Caki2 (cell line): ENCODE measurements around the gene DUSP3. TPM values are rescaled to one million over a fixed set of nuclear protein-coding genes. Genes with fewer than 3 reads are reported as not detected.

Experiments used
- DNase-seq: peaks from one replicate; pipeline ENCODE4 v3.0.0-alpha.2; 2015; ENCODE audit warnings: low read depth
- in situ Hi-C: cut with HindIII; loops from 2 replicates; pipeline ENCODE4 v1.10.0; 2016; ENCODE audit warnings: low sequenced_read_pairs, low pct_unique_long_range_greater_than_20kb, mixed read lengths
- total RNA-seq: library from RNA; depleted of rRNA; stranded (reverse); fragments of >200 nt; shearing (Covaris generic); gene quantifications from 2 replicates; pipeline ENCODE4 v1.2.3, GENCODE V29; 2014; ENCODE audit warnings: low replicate concordance; rRNA removed

DUSP3 gene
- total RNA-seq = 48.7 and 54.8 TPM in 2 replicates

GRCh38 chr17:43778337-43779144 lies at the start of gene DUSP3:
Gene DUSP3, minus strand, starts transcription at chr17:43778977. Its CDS starts 53 bp downstream, at chr17:43778924.
- in situ Hi-C loops = no loop called here
- DNase-seq = peak; percentile 90

- no peak for DNase-seq
- in situ Hi-C loops = no loop called here
These were observed 48.8 kb upstream of the DUSP3 start for GRCh38 chr17:43827596-43827995.

GRCh38 chr17:43826206-43826605 lies 47.4 kb upstream of the DUSP3 start:
- DNase-seq = no peak
- in situ Hi-C loops = no loop called here

- DNase-seq = no peak
- in situ Hi-C loops = no loop called here
These were observed 46.8 kb upstream of the DUSP3 start for GRCh38 chr17:43825567-43825966.

- in situ Hi-C loops = no loop called here
- no peak for DNase-seq
These were observed 44.7 kb upstream of the DUSP3 start for GRCh38 chr17:43823350-43824084.

GRCh38 chr17:43822570-43823190 lies 43.9 kb upstream of the DUSP3 start:
- in situ Hi-C loops = no loop called here
- DNase-seq = no peak

- no peak for DNase-seq
- in situ Hi-C loops = no loop called here
These were observed 42.0 kb upstream of the DUSP3 start for GRCh38 chr17:43820759-43821158.

GRCh38 chr17:43818966-43819365 lies 40.2 kb upstream of the DUSP3 start:
- DNase-seq = no peak
- in situ Hi-C loops = no loop called here

- in situ Hi-C loops = no loop called here
- no peak for DNase-seq
These were observed 39.0 kb upstream of the DUSP3 start for GRCh38 chr17:43817826-43818225.

- DNase-seq = no peak
- in situ Hi-C loops = no loop called here
These were observed 37.9 kb upstream of the DUSP3 start for GRCh38 chr17:43816336-43817320.

GRCh38 chr17:43814714-43815113 lies 35.9 kb upstream of the DUSP3 start:
- DNase-seq = no peak
- in situ Hi-C loops = no loop called here

GRCh38 chr17:43814026-43814425 lies 35.2 kb upstream of the DUSP3 start:
- in situ Hi-C loops = no loop called here

GRCh38 chr17:43813386-43813785 lies 34.6 kb upstream of the DUSP3 start:
- in situ Hi-C loops = no loop called here

More at GRCh38 chr17:43814026-43814425, 35.2 kb upstream of the DUSP3 start:
- DNase-seq = no peak

GRCh38 chr17:43812396-43813265 lies 33.9 kb upstream of the DUSP3 start:
- no peak for DNase-seq
- in situ Hi-C loops = no loop called here

More at GRCh38 chr17:43813386-43813785, 34.6 kb upstream of the DUSP3 start:
- no peak for DNase-seq

- in situ Hi-C loops = no loop called here
- DNase-seq = no peak
These were observed 32.0 kb upstream of the DUSP3 start for GRCh38 chr17:43810823-43811222.

GRCh38 chr17:43810226-43810715 lies 31.5 kb upstream of the DUSP3 start:
- in situ Hi-C loops = no loop called here
- DNase-seq = no peak

- DNase-seq = no peak
- in situ Hi-C loops = no loop called here
These were observed 30.3 kb upstream of the DUSP3 start for GRCh38 chr17:43809121-43809520.
